ENCODE measurements around the gene EXOC7.

Gene EXOC7

DNA sequence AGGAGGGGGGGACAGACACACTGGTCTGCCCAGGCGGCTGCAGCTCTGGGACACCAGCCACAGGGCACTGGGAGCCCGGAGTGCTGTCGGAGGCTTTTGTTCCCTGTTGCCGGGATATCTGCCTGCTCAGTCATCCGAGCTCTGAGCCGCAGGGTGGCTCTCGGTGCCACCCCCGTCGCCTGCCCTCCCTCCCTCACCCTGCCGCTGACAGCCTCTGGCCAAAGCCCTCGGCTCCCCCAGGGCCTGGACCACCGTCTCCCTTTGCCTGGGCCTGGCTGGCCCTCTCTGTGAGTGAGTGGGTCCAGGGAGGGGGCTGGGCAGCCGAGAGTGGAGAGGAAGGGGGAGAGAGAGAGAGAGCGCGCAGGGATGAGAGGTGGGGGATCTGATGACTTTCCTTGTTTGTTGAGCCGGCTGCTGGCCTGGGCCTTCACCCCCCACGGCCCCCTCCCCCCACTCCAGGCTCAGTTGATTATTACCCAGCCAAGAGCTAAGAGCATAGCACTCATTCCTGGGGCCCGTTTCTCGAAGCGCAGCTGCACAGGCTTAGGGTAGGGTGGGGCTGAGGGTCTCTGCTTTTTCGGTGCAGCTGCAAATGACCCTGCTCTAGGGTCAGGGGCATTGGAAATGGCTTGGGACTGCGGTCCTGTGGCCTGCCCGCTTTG lies 34.8 kb upstream of the EXOC7 start:
- DNase-seq = no peak

DNA sequence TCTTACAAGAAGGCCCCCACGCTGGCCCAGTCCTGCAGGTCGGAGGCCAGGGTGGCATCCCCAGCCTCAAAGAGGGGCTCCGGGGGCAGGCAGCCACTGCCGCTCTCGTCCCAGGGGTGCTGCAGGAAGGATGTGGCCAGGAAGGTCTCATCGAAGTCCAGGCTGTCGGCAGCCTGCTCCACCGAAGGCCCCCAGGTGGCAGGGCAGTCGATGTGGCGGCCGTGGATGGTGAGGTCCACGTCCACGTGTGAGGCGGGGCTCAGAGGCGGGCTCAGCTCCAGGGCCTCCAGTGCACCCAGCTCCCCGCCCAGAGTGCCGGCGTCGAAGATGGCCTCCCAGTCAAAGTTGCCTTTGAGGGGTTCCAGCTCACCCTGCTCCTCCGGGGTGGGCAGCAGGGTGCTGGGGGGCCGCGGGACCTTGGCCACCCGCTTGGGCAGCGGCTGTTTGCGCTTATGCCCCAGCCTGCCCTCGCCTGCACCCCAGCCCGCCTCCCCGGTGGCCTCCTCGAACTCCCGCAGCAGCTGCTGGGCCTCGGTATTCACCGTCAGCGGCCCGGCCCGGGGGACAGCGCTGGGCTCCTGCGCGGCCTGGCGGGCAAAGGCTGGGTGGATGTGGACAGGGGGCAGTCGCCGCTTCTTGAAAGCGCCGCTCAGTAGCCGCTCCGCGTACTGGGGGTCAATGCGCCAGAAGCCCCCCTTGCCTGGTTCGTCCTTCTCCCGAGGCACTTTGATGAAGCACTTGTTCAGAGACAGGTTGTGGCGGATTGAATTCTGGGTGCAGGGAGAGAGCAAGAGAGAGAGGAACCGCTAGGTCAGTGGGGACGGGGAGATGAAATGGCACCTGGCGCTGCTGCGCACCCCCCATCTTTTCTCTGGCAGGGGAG lies 34.0 kb upstream of the EXOC7 start:
- no peak for DNase-seq

DNA sequence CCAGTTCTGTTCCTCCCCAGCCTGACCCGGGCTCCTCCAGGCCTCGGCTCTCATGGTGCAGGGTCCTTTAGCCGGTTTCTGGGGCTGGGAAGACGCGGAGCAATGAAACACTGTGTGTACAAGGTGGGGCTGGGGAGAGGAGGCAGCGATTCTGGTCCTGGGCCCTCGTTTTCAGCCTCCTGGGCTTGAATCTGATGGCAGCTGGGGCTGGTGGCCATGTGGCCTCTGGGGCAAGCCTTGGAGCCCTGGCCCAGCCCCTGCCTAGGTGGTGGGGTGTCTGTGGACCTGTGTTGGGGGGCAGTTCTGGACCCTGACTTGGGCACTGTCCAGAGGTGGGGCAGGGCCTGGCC lies 33.4 kb upstream of the EXOC7 start:
- no peak for DNase-seq

GRCh38 chr17:76136276-76137000 lies 32.9 kb upstream of the EXOC7 start:
- DNase-seq = no peak

DNA sequence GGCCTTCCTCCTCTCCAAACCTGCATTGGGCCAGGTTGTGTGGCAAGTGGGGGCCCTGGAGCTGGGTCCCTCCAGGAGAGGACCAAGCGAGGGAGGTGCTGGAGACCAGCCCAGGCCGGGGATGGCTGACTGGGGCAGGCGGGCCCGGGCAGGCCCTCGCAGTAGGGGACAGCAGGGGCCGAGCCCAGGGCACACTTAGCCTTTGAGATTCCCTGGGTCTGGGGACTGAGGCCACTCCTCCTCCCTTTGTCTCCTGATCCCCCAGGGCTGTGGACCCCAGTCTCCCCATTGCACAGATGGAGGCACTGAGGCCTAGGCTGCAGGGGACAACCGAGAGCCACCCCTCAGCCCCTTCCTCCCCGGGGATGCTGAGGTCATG lies 32.2 kb upstream of the EXOC7 start:
- no peak for DNase-seq

GRCh38 chr17:76134911-76135809 lies 31.6 kb upstream of the EXOC7 start:
- no peak for DNase-seq

DNA sequence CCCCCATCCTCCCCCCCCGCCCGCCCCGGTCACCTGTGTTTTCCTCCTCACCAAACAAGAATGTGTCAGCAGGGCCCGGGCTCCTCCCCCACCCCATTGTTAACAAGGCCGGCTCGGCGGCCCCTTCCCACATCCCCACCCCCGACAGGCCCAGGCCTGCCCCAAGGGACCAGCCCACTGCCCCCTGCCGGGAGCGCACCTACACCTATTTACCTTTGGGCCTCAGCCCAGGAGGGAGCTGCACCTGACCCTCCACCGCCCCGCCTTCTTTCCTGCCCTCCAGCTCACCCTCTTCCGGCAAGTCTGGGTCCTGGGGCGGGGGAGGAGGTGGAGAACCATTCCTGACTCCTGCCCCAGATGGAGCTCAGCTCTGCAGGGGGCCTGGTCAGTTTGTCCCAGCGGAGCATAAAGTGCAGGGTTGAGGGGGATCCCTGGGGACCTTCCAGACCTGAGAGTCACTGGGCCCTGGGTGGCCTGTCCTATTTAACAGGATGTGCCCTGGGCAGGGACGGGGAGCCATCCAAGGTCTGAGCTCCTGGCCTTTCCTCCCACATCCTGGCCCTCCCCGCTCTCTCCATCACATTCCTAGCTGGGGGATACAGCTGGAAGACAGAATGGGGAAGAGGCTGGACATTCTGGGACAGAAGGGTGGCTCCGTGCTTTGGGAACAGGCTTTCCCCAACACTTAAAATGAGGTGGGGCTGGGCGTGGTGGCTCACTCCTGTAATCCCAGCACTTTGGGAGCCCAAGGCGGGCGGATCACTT lies 29.2 kb upstream of the EXOC7 start:
- DNase-seq = no peak

DNA sequence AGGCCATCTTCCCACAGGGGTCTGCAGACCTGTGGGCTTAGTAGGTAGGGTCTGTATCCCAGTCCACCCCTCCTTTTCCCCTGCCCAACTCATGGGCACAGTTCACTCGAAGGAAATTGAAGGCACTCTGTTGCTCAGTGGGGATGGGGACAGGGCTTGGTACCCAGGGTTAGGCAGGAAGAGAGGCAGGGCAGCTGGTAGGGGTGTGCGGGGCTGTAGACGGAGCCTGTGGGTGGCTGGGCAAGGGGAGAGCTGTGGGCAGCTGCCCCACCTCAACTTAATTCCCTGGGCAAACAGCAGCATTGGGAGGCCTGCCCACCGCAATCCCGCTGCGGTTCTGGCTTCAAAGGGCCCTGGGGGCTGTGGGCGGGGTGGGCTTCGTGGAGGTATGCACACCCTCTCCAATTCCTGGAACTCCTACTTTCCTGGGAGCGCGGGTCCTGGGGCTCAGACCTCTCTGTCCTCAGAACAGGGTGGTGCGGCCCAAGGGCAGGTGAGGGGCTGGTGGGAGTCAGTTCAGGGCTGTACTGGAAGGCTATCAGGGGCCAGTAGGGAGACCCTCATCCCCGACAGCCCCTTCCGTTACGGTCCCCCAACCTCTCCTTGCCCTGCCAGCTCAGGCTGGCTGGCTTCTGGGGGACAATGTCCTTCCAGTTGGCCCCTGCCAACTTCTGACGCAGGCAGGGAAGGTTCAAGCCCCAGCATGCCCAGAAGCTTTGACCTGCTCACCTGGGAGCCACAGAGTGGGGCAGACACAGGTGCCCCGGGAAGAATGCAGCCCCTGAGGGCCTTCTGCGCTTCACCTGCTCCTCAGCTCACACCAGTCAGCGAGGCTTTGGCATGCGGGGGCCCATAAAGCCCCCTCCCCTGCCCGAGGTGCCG lies 28.3 kb upstream of the EXOC7 start:
- DNase-seq = no peak

GRCh38 chr17:76131051-76131691 lies 27.6 kb upstream of the EXOC7 start:
- no peak for DNase-seq

GRCh38 chr17:76130473-76130872 lies 26.9 kb upstream of the EXOC7 start:
- DNase-seq = no peak

GRCh38 chr17:76125922-76126321 lies 22.3 kb upstream of the EXOC7 start:
- DNase-seq = no peak

- DNase-seq = no peak
Observed at GRCh38 chr17:76125391-76125675, 21.7 kb upstream of the EXOC7 start.

DNA sequence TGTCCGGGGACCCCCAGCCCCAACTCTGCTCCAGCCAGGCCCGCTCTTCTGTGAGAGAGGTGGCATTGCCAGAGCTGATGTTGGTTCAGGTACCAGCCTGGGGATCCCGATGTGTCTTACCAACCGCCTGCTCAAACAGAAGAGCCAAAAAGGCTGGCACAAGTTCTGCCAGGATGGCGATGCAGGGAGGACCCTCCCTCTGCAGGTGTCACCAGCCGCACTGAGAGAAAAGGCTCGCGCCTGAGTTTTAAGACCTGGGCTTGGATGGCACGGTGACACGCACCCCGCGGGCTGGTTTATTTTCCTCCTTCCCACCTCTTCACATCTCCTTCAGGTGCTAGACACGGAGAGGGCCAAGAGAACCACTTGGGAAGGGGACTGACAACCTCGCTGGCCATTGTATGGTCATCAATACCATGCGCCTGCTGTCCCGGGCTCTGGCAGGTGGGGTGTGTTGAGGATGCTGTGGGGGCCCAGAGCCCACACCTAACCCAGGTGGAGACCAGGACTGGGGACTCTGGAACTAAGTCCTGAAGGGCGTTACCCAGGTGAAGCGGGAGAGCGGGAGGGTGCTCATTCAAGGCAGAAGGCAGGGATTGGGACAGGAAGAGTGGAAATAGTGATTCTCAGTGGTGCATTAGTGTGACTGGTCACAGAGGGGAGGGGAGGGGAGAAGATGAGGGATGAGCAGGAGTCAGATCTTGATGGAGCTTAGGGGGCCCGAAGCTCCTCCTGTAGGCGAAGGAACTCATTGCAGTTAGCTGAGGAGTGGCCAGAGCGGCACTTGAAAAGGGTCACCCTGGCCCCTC lies 21.2 kb upstream of the EXOC7 start:
- no peak for DNase-seq

DNA sequence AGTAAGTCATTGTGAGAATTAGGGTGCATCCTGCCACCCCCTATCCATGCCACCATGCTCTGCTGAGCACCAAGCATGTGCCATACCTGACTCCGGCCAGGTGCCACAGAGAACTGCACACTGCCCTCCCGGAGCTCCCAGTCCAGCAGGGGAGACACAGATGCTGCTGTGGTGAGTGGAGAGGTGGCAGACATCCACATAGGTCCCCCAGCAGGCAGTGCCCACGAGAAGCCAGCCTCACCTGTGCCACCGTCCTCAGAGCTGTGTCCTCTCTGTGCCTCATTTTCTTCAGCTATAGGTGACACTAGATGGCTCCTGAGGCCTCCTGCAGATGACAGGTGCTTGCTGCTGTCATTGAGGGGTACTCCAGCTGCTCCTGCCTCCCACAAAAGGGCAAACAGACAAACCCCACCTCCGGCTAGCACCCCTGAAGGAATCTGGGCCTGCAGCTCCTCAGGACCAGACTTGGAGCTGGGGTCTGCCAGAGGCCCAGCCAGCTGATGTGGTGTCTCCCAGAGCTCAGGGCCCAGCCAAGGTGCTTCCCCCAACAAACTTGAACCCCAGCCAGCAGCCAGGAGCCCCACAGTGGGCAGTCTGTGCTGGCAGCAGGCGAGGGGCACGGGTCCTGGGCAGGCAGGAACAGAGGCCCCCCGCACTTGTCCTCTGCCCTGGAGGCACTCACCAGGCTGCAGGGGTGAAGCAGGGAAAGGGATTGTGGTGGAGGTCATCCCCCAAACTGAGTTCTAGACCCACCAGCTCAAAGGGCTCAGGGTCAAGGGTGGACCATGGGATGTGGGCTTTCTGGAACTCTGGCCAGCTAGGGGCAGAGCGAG lies 20.4 kb upstream of the EXOC7 start:
- DNase-seq = no peak

DNA sequence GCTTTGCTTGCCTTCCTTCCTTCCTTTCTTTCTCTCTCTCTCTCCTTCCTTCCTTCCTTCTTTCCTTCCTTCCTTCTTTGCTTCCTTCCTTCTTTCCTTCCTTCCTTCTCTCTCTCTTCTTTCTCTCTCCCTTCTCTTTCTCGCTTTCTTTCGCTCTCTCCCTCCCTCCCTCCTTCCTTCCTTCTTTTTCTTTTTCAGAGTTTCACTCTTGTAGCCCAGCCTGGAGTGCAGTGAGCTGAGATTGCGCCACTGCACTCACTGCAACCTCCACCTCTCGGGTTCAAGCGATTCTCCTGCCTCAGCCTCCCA lies 19.6 kb upstream of the EXOC7 start:
- no peak for DNase-seq

GRCh38 chr17:76122431-76123190 lies 19.0 kb upstream of the EXOC7 start:
- DNase-seq = no peak

DNA sequence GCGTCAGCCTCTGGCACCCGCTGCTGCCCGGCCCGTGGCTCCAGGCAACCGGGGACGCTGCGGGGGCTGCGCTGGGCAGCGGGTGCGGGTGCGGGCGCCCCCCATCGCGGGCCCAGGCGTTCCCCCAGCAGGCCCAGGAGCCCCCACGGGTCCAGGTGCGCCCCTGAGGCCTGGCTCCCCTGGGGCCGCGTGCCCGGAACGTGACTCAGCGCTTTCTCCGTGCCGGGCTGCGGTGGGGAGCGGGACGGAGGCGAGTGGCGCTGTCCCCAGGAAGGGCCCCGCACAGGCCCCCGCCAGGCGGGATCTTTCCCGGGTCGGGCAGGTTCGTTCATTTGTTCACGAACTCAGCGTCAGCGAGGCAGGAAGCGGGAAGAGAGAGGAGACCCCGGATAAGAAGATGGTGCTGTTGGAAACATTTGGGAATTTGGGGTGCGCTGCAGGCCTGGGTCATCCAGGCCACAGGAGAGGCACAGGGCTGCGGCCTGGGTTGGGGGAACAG lies 18.4 kb upstream of the EXOC7 start:
- no peak for DNase-seq

DNA sequence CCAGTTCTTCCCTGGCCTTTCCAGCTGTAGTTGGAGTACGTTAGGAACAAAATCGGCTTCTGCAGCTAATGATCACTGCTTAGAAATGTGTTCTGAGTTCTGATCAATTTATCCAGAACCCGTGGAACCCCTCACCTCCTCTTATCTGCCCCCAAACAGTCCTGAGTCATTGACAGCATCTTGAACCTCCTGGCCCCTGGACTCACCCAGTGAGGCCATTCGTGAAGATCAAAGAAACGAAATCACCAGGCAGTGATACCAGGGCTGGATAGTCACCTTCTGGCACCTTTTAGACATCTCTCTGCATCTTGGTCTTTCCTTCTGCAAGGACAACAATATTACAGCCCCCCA lies 17.0 kb upstream of the EXOC7 start:
- no peak for DNase-seq

Measured in stimulated activated CD4-positive, alpha-beta T cell treated with anti-CD3 and anti-CD28 coated beads, Interleukin-4, amount 100 ng/mL, for 24 hours (primary cell).